Neural progenitor cell (in vitro differentiated cells): ENCODE measurements around the gene POU2AF1. TPM values are rescaled to one million over a fixed set of nuclear protein-coding genes. Genes with fewer than 3 reads are reported as not detected.

Experiments
- DNase-seq: peaks from one replicate; pipeline ENCODE4 v3.0.0-alpha.2; 2016; ENCODE audit warnings: low spot score
- H2AFZ ChIP-seq: fragments of 200-600 bp; sonication (generic); replicated peaks from 2 replicates; pipeline ENCODE4 v1.6.1; 2016; ENCODE audit warnings: antibody characterized with exemption
- H3F3A ChIP-seq: fragments of 200-600 bp; sonication (generic); 2 replicates; pipeline ENCODE4 v1.6.1; 2016; ENCODE audit warnings: antibody characterized with exemption, low read depth
- H3K27ac ChIP-seq: fragments of 200-600 bp; sonication (generic); 2 replicates; pipeline ENCODE4 v1.5.1; 2016; ENCODE audit warnings: mild to moderate bottlenecking
- H3K27me3 ChIP-seq: fragments of 200-600 bp; sonication (generic); 2 replicates; pipeline ENCODE4 v1.6.1; 2016; ENCODE audit warnings: mild to moderate bottlenecking, moderate library complexity
- H3K36me3 ChIP-seq: fragments of 200-600 bp; sonication (generic); 2 replicates; pipeline ENCODE4 v1.5.1; 2016
- H3K4me1 ChIP-seq: fragments of 200-600 bp; sonication (generic); 2 replicates; pipeline ENCODE4 v1.6.1; 2016; ENCODE audit warnings: mixed run types
- H3K4me2 ChIP-seq: fragments of 200-600 bp; sonication (generic); 2 replicates; pipeline ENCODE4 v1.6.1; 2016
- H3K4me3 ChIP-seq: fragments of 200-600 bp; sonication (generic); 2 replicates; pipeline ENCODE4 v1.5.1; 2016
- H3K79me2 ChIP-seq: fragments of 200-600 bp; sonication (generic); 2 replicates; pipeline ENCODE4 v1.6.1; 2016; ENCODE audit warnings: low read depth
- H3K9ac ChIP-seq: fragments of 200-600 bp; sonication (generic); 2 replicates; pipeline ENCODE4 v1.6.1; 2016
- H3K9me3 ChIP-seq: fragments of 200-600 bp; sonication (generic); 2 replicates; pipeline ENCODE4 v1.5.1; 2016; ENCODE audit warnings: low read depth
- H4K20me1 ChIP-seq: fragments of 200-600 bp; sonication (generic); 2 replicates; pipeline ENCODE4 v1.6.1; 2016; ENCODE audit warnings: low read depth
- H3K27ac Mint-ChIP-seq: 3 replicates; pipeline ENCODE4 v1.8.0; 2021; ENCODE audit warnings: mixed read lengths
- H3K27me3 Mint-ChIP-seq: 2 replicates; pipeline ENCODE4 v1.8.0; 2022; ENCODE audit warnings: low read depth, mild to moderate bottlenecking, inconsistent platforms, moderate library complexity, mixed read lengths; ENCODE audit not compliant: insufficient read depth
- H3K36me3 Mint-ChIP-seq: 3 replicates; pipeline ENCODE4 v1.8.0; 2021; ENCODE audit warnings: mixed read lengths
- H3K4me1 Mint-ChIP-seq: 3 replicates; pipeline ENCODE4 v1.8.0; 2021; ENCODE audit warnings: mixed read lengths
- H3K4me3 Mint-ChIP-seq: 3 replicates; pipeline ENCODE4 v1.8.0; 2021; ENCODE audit warnings: mild to moderate bottlenecking, moderate library complexity, mixed read lengths
- H3K9me3 Mint-ChIP-seq: 3 replicates; pipeline ENCODE4 v1.8.0; 2020; ENCODE audit warnings: mixed read lengths
- CTCF ChIP-seq: fragments of 200-600 bp; sonication (generic); IDR thresholded peaks from 2 replicates; pipeline ENCODE4 v1.5.1; 2017; ENCODE audit warnings: antibody characterized with exemption, mild to moderate bottlenecking
- EZH2 ChIP-seq: fragments of 200-600 bp; sonication (generic); IDR thresholded peaks from 2 replicates; pipeline ENCODE4 v1.6.1; 2017; ENCODE audit warnings: antibody characterized with exemption, mild to moderate bottlenecking, moderate library complexity
- EZH2phosphoT487 ChIP-seq: fragments of 200-600 bp; sonication (generic); IDR thresholded peaks from 2 replicates; pipeline ENCODE4 v1.6.1; 2017; ENCODE audit warnings: antibody characterized with exemption
- total RNA-seq: library from RNA; depleted of rRNA; stranded (reverse); fragments of >200 nt; gene quantifications from 2 replicates; pipeline ENCODE4 v1.2.3, GENCODE V29; 2015; ENCODE audit warnings: low replicate concordance

The POU2AF1 gene
- total RNA-seq, 1 donor from 2014 or later, result not detected

- no peak for DNase-seq
- no peaks in the 10 kb centered on the region for H3F3A ChIP-seq
- no peak overlapping the region for H2AFZ ChIP-seq
- no peaks in the 10 kb centered on the region for H3K27me3 ChIP-seq
- no peaks in the 10 kb centered on the region for H3K79me2 ChIP-seq
- no peak overlapping the region for H3K27ac ChIP-seq
- H3K9me3 ChIP-seq, result no peaks in the 10 kb centered on the region
- no peaks in the 10 kb centered on the region for H3K4me1 ChIP-seq
- H3K4me3 Mint-ChIP-seq, result no peak overlapping the region
- no peaks in the 10 kb centered on the region for H3K9me3 Mint-ChIP-seq
- no peaks in the 10 kb centered on the region for H3K36me3 Mint-ChIP-seq
- no peaks in the 10 kb centered on the region for H4K20me1 ChIP-seq
- H3K9ac ChIP-seq, result no peak overlapping the region
- TF ChIP-seq EZH2phosphoT487 (no peak), EZH2 (no peak), CTCF (no peak)
- H3K27me3 Mint-ChIP-seq, result peaks cover 2% of the 10 kb centered on the region
- no peak overlapping the region for H3K4me2 ChIP-seq
- no peaks in the 10 kb centered on the region for H3K4me1 Mint-ChIP-seq
- H3K36me3 ChIP-seq, result no peaks in the 10 kb centered on the region
- H3K27ac Mint-ChIP-seq, result no peak overlapping the region
- no peak overlapping the region for H3K4me3 ChIP-seq
Observed at GRCh38 chr11:111367411-111368284, 11.4 kb downstream of the POU2AF1 start.

GRCh38 chr11:111366560-111367410 is 12.3 kb downstream of the POU2AF1 start:
- H3K4me3 Mint-ChIP-seq, result no peak overlapping the region
- Histone ChIP-seq H3K9me3 (no peaks in the 10 kb centered on the region), H3K36me3 (no peaks in the 10 kb centered on the region), H3K79me2 (no peaks in the 10 kb centered on the region), H3K27me3 (no peaks in the 10 kb centered on the region), H3K27ac (no peak overlapping the region), H3K4me1 (no peaks in the 10 kb centered on the region), H3F3A (no peaks in the 10 kb centered on the region), H3K4me2 (no peak overlapping the region), H3K4me3 (no peak overlapping the region), H3K9ac (no peak overlapping the region), H2AFZ (no peak overlapping the region), H4K20me1 (no peaks in the 10 kb centered on the region)
- peak overlapping the region; percentile 74 for H3K27ac Mint-ChIP-seq
- no peak for DNase-seq
- no peaks in the 10 kb centered on the region for H3K9me3 Mint-ChIP-seq
- H3K4me1 Mint-ChIP-seq, result no peaks in the 10 kb centered on the region
- TF ChIP-seq EZH2, result no peak
- peaks cover 2% of the 10 kb centered on the region for H3K27me3 Mint-ChIP-seq
- no peaks in the 10 kb centered on the region for H3K36me3 Mint-ChIP-seq

- no peak overlapping the region for H3K4me2 ChIP-seq
- H3K27ac Mint-ChIP-seq, result no peak overlapping the region
- H2AFZ ChIP-seq, result no peak overlapping the region
- H3F3A ChIP-seq, result no peaks in the 10 kb centered on the region
- H3K9ac ChIP-seq, result no peak overlapping the region
- H3K4me3 Mint-ChIP-seq, result no peak overlapping the region
- H4K20me1 ChIP-seq, result no peaks in the 10 kb centered on the region
- no peak for DNase-seq
- peaks cover 2% of the 10 kb centered on the region for H3K27me3 Mint-ChIP-seq
- no peaks in the 10 kb centered on the region for H3K36me3 ChIP-seq
- H3K9me3 Mint-ChIP-seq, result no peaks in the 10 kb centered on the region
- H3K79me2 ChIP-seq, result no peaks in the 10 kb centered on the region
- no peaks in the 10 kb centered on the region for H3K9me3 ChIP-seq
- no peak overlapping the region for H3K4me3 ChIP-seq
- H3K27me3 ChIP-seq, result no peaks in the 10 kb centered on the region
- H3K4me1 ChIP-seq, result no peaks in the 10 kb centered on the region
- H3K36me3 Mint-ChIP-seq, result no peaks in the 10 kb centered on the region
- no peak overlapping the region for H3K27ac ChIP-seq
- TF ChIP-seq CTCF (no peak), EZH2 (no peak), EZH2phosphoT487 (no peak)
- H3K4me1 Mint-ChIP-seq, result no peaks in the 10 kb centered on the region
Observed at GRCh38 chr11:111365722-111366559, 13.1 kb downstream of the POU2AF1 start.
